ENCODE measurements around the gene BCL11B. TPM values are rescaled to one million over a fixed set of nuclear protein-coding genes. Genes with fewer than 3 reads are reported as not detected.

Gene BCL11B
- total RNA-seq, 1 donor from 2014 or later, result under 0.01 TPM

- DNase-seq, result no peak
Observed at GRCh38 chr14:99155173-99156089, 116.6 kb downstream of the BCL11B start.

DNA sequence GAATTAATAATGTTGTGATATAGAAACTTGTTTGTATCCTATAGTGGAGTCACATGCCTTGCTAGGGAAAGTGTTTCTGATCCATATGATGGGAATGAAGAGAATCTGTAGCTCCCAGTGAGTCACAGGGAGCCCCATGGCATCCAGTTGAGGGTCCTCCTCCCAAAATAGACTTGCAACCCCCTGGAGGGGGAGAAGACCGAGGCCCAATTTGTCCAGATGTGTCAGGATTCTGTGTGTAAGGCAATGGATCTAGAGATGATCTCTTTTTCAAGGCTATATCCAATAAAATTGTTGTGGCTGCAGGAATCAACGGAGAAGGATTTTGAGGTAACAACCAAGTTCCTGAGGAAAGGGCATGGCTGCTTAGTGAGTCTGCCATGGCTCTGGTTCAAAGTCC lies 121.8 kb downstream of the BCL11B start:
- DNase-seq, result no peak

- DNase-seq, result no peak
Observed at GRCh38 chr14:99148861-99149610, 123.0 kb downstream of the BCL11B start.

GRCh38 chr14:99148131-99148530 lies 123.9 kb downstream of the BCL11B start:
- no peak for DNase-seq

- DNase-seq, result no peak
Observed at GRCh38 chr14:99147366-99147740, 124.6 kb downstream of the BCL11B start.

GRCh38 chr14:99146616-99147365 lies 125.2 kb downstream of the BCL11B start:
- DNase-seq, result no peak

DNA sequence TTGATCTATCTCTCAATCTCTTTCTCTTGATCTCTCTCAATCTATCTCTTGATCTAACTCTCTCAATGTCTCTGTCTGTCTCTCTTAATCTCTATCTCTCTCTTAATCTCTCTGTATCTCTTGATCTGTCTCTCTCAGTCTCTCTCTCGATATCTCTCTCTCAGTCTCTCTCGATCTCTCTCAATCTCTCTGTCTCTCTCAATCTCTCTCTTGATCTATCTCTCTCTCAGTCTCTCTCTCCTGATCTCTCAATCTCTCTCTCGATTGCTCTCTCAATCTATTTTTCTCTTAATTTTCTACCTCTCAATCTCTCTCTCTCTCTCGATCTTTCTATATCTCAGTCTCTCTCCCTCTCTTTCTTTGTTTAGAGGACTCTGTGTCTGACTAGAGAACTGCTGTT lies 126.7 kb downstream of the BCL11B start:
- DNase-seq, result no peak

DNA sequence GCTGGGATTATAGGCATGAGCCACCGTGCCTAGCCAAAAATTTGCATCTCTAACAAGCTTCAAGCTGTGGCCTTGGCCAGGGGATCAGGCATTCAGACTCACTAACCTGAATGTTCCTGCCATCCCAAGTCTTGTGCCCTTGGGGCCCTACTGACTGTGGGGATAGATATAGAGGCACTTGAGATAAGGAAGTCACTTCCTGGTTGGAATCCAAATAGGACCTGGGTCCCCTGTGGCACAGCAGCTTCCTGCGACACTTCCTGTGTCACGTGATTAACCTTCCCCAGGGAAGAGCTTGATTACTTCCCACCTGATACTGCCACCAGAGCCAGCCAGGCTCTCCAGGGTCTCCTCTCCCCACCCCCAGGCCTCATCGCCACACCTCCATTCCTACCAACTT lies 128.2 kb downstream of the BCL11B start:
- DNase-seq, result no peak

- no peak for DNase-seq
Observed at GRCh38 chr14:99143126-99143525, 128.9 kb downstream of the BCL11B start.

GRCh38 chr14:99141236-99141635 lies 130.8 kb downstream of the BCL11B start:
- no peak for DNase-seq

GRCh38 chr14:99138999-99139865 lies 132.8 kb downstream of the BCL11B start:
- DNase-seq, result no peak

GRCh38 chr14:99137913-99138571 lies 134.0 kb downstream of the BCL11B start:
- no peak for DNase-seq

- DNase-seq, result no peak
Observed at GRCh38 chr14:99137001-99137700, 134.8 kb downstream of the BCL11B start.

DNA sequence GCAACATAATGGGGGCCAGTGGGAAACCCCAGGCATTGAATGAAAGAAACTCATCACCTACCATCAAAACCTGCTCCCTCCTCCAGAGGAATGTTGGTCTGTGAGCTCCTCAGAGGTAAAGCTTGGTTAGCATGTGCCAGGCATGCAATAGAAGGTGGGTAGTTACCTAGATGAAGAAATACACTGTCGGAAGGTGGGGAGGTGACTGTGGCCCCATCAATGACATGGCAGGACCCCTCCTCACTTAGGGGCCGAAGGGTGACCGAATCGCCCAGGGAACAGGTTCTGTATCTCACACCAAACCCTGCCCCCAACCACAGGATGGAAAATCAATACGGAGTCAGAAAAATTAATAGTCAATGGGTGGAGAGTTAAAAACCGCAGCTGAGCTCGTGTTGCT lies 135.6 kb downstream of the BCL11B start:
- DNase-seq, result no peak

DNA sequence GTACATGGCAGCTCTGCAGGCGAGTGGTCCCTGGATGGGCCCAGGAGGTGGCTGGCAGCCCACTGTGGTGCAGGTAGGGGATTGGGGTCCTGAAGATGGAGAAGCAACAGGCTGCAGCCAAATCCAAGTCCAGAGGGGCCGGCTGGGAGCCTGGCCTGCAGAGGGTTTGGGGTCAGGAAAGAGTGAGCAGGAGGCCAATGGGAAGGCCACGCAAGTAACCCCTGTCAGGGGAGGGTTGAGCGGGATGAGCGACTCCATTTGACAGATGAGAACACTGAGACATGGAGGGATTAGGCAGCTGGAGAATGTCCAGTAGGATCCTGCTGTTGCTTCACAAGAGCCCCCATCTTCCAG lies 136.0 kb downstream of the BCL11B start:
- no peak for DNase-seq

DNA sequence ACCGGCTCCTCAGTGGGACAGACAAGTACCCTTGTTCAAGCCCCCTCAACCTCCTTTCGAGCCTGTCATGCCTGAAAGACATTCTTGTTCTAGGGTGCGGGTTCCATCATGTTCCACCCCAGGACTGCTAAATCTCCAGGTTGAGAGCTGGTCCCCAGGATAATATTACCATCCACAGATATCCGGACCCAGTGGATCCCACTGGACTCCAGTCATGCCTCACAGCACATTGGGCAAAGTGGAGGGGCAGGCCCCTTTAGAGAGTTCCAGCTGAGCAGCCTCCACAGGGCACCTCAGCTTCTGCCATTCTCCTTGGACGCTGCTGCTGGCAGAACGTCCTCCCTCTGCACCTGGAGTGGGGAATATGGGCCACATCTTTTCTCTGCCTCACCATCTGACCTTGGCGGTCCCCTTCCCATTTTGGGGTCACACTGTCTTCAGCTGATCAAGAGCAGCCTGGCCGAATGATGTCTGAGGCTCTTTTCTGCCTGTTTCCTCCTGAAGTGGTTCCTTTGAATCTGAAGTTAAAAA lies 137.4 kb downstream of the BCL11B start:
- no peak for DNase-seq

GRCh38 chr14:99133636-99134515 lies 138.1 kb downstream of the BCL11B start:
- no peak for DNase-seq

GRCh38 chr14:99132821-99133635 lies 139.0 kb downstream of the BCL11B start:
- no peak for DNase-seq

All from dermis blood vessel endothelial cell (primary cell).